A673 (cell line): ENCODE data around the gene OR10G7. TPM values are rescaled to one million over a fixed set of nuclear protein-coding genes. Genes with fewer than 3 reads are reported as not detected.
"Not testable (repeated sequence)": the region's sequence is repeated elsewhere in the genome, so short reads cannot be mapped to it uniquely, and the experiment has no call there.

Source experiments
- BruUV-seq: library from RNA; stranded (reverse); fragments of 400-500 nt; replicated peaks from 2 replicates; lab custom pipeline; 2021; lab: Mats Ljungman, UMichigan
- CTCF ChIA-PET: fragments of 300-600 bp; sonication (Branson Sonifier 250); formaldehyde crosslinking; loops from one replicate; lab custom pipeline; 2022; ENCODE audit warnings: antibody characterized with exemption; lab: Charles Lee
- POLR2A ChIA-PET: fragments of 300-600 bp; sonication (Branson Sonifier 250); formaldehyde crosslinking; loops from one replicate; lab custom pipeline; 2022; ENCODE audit warnings: antibody characterized with exemption; ENCODE audit not compliant: low non-redundant PET; lab: Charles Lee
- DNase-seq: peaks from one replicate; pipeline ENCODE4 v3.0.0-alpha.2; 2015; ENCODE audit warnings: low spot score
- H3K27ac ChIP-seq: fragments of 200-600 bp; sonication (generic); 2 replicates; pipeline ENCODE4 v1.5.1; 2016; ENCODE audit warnings: mixed run types, low read depth, mild to moderate bottlenecking, mixed read lengths, antibody characterized with exemption, low read length; ENCODE audit not compliant: poor library complexity, severe bottlenecking
- H3K27me3 ChIP-seq: fragments of 200-600 bp; sonication (generic); replicated peaks from 2 replicates; pipeline ENCODE4 v1.6.1; 2017; ENCODE audit warnings: mixed run types, low read depth, mild to moderate bottlenecking, mixed read lengths, antibody characterized with exemption, low read length; ENCODE audit not compliant: insufficient read depth, poor library complexity
- H3K36me3 ChIP-seq: fragments of 200-600 bp; sonication (generic); 2 replicates; pipeline ENCODE4 v1.6.1; 2016; ENCODE audit warnings: mixed run types, mild to moderate bottlenecking, mixed read lengths, antibody characterized with exemption, low read length; ENCODE audit not compliant: insufficient read depth, poor library complexity, severe bottlenecking
- H3K4me1 ChIP-seq: fragments of 200-600 bp; sonication (generic); 2 replicates; pipeline ENCODE4 v1.6.1; 2017; ENCODE audit warnings: mixed run types, mild to moderate bottlenecking, mixed read lengths, antibody characterized with exemption, low read length; ENCODE audit not compliant: insufficient read depth, poor library complexity, severe bottlenecking
- H3K4me3 ChIP-seq: fragments of 200-600 bp; sonication (generic); 2 replicates; pipeline ENCODE4 v1.5.1; 2016; ENCODE audit warnings: low read depth, mixed run types, mild to moderate bottlenecking, mixed read lengths, low read length; ENCODE audit not compliant: poor library complexity, severe bottlenecking
- H3K9me3 ChIP-seq: fragments of 200-600 bp; sonication (generic); 2 replicates; pipeline ENCODE4 v1.6.1; 2016; ENCODE audit warnings: mixed run types, low read depth, mild to moderate bottlenecking, mixed read lengths, antibody characterized with exemption, low read length; ENCODE audit not compliant: poor library complexity, severe bottlenecking
- CTCF ChIP-seq: fragments of 300-800, 200-600 bp; sonication (generic); conservative IDR thresholded peaks from 2 replicates; pipeline ENCODE4 v1.5.1; 2017; ENCODE audit warnings: low read depth, mild to moderate bottlenecking, antibody characterized with exemption, low read length, moderate library complexity, mixed read lengths
- EZH2 ChIP-seq: fragments of 200-600 bp; sonication (generic); IDR thresholded peaks from 2 replicates; pipeline ENCODE4 v1.6.1; 2017; ENCODE audit warnings: borderline replicate concordance, low read depth, mild to moderate bottlenecking, mixed read lengths, antibody characterized with exemption, low read length; ENCODE audit not compliant: poor library complexity, severe bottlenecking
- intact Hi-C: fragments of 100-400 bp; cut with micrococcal nuclease; formaldehyde crosslinking; loops from one replicate; pipeline ENCODE4 v1.10.0; 2022; ENCODE audit not compliant: unreplicated experiment
- total RNA-seq: library from RNA; stranded (reverse); gene quantifications from 2 replicates; pipeline ENCODE4 v1.2.3, GENCODE V29; 2021

Gene OR10G7
- total RNA-seq, 1 experiment from 2014 or later: not detected

GRCh38 chr11:124036666-124037065, 4.5 kb downstream of the OR10G7 start:
- intact Hi-C loops: no loop called here
- BruUV-seq: no TSS peak
- POLR2A ChIA-PET: no interaction called here

GRCh38 chr11:124026498-124026897, 14.6 kb downstream of the OR10G7 start, which contains the start of gene OR10G8:
OR10G8 (plus strand) TSS chr11:124026798; CDS start chr11:124029623, 2,825 bp downstream.
- no peaks in the 10 kb centered on the region for H3K4me1 ChIP-seq
- no TSS peak for BruUV-seq
- no peak within 1 kb of the TSS for H3K27ac ChIP-seq
- no peak for DNase-seq
- H3K4me3 ChIP-seq: no peak within 1 kb of the TSS
- intact Hi-C loops: no loop called here
- ChIA-PET CTCF (no interaction called here), POLR2A (no interaction called here)
- no peak for TF ChIP-seq EZH2
- TF ChIP-seq CTCF: no peak
- H3K9me3 ChIP-seq: no peaks in the 10 kb centered on the region
- H3K27me3 ChIP-seq: no peaks in the 10 kb centered on the region
- H3K36me3 ChIP-seq: no peaks in the 10 kb centered on the region

More at GRCh38 chr11:124036666-124037065, 4.5 kb downstream of the OR10G7 start:
- no peaks in the 10 kb centered on the region for H3K9me3 ChIP-seq
- H3K4me3 ChIP-seq: no peak overlapping the region
- CTCF ChIA-PET: no interaction called here
- H3K4me1 ChIP-seq: no peaks in the 10 kb centered on the region
- DNase-seq: no peak
- H3K27ac ChIP-seq: no peak overlapping the region
- no peaks in the 10 kb centered on the region for H3K27me3 ChIP-seq
- no peaks in the 10 kb centered on the region for H3K36me3 ChIP-seq
- TF ChIP-seq EZH2: no peak
- TF ChIP-seq CTCF: no peak

- BruUV-seq, POLR2A ChIA-PET, H3K4me3 ChIP-seq, H3K4me1 ChIP-seq, H3K27ac ChIP-seq, H3K9me3 ChIP-seq, H3K36me3 ChIP-seq, intact Hi-C loops, CTCF ChIA-PET, DNase-seq: not testable (repeated sequence)
- peaks cover 18% of the 10 kb centered on the region for H3K27me3 ChIP-seq
Observed at GRCh38 chr11:124015837-124016236, 25.3 kb downstream of the OR10G7 start.

- no peaks in the 10 kb centered on the region for H3K36me3 ChIP-seq
- no peaks in the 10 kb centered on the region for H3K4me1 ChIP-seq
- ChIA-PET CTCF (no interaction called here), POLR2A (no interaction called here)
- H3K27me3 ChIP-seq: peaks cover 18% of the 10 kb centered on the region
- DNase-seq: no peak
- no peaks in the 10 kb centered on the region for H3K9me3 ChIP-seq
- no peak within 1 kb of the TSS for H3K27ac ChIP-seq
- intact Hi-C loops: no loop called here
- BruUV-seq: no TSS peak
- no peak within 1 kb of the TSS for H3K4me3 ChIP-seq
- TF ChIP-seq CTCF (no peak), EZH2 (no peak)
Observed at GRCh38 chr11:124012697-124013096, 28.4 kb downstream of the OR10G7 start, which contains the start of gene OR10G4. OR10G4 (plus strand) TSS chr11:124012997; CDS start chr11:124015575, 2,578 bp downstream.
